Measurements from ENCODE around the gene AADACL3.

Gene AADACL3

DNA sequence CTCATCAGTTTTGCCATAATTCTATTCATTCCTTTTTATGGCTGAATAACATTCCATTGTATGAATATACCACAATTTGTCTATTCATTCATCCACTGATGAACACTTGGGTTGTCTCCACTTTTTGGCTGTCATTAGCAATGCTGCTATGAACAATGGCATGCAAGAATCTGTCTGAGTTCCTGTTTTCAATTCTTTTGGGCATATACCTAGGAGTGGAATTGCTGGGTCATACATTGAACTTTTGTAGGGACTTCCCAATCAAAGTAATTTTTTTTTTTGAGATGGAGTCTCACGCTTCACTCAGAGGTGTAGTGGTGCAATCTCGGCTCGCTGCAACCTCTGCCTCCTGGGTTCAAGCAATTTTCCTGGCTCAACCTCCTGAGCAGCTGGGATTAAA is 37.1 kb upstream of the AADACL3 start:
- Histone ChIP-seq H3F3A (ENCODE audit: insufficient read depth, low read length) (no peaks in the 10 kb centered on the region), H3K4me1 (ENCODE audit: insufficient read depth, low read length, severe bottlenecking) (no peaks in the 10 kb centered on the region)
- no peak for TF ChIP-seq EZH2 (IDR thresholded peaks at IDR 0.05; ENCODE audit: borderline replicate concordance, low read length)
- TF ChIP-seq, protein P1, sequence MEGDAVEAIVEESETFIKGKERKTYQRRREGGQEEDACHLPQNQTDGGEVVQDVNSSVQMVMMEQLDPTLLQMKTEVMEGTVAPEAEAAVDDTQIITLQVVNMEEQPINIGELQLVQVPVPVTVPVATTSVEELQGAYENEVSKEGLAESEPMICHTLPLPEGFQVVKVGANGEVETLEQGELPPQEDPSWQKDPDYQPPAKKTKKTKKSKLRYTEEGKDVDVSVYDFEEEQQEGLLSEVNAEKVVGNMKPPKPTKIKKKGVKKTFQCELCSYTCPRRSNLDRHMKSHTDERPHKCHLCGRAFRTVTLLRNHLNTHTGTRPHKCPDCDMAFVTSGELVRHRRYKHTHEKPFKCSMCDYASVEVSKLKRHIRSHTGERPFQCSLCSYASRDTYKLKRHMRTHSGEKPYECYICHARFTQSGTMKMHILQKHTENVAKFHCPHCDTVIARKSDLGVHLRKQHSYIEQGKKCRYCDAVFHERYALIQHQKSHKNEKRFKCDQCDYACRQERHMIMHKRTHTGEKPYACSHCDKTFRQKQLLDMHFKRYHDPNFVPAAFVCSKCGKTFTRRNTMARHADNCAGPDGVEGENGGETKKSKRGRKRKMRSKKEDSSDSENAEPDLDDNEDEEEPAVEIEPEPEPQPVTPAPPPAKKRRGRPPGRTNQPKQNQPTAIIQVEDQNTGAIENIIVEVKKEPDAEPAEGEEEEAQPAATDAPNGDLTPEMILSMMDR (IDR thresholded peaks at IDR 0.05; ENCODE audit: low read length): no peak

DNA sequence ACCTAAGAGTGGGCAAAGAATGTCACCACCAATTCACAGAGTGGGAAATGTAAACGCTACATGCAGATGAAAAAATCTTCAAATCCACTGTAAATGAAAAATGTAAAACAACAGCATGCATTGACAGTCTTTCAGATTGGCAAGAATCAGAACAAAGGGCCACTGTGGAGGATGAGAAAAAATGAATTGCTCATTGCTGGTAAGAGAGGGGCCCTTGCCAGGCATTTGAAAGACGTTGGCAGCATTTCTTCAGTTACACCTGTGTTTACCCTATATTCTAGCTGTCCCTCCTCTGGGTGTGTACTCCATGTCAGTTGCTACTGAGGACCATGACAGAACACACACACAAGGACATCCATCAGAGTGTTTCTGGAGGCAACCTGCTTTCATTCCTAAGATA is 25.8 kb upstream of the AADACL3 start:
- H3F3A ChIP-seq (ENCODE audit: insufficient read depth, low read length): no peaks in the 10 kb centered on the region
- H3K9me3 ChIP-seq (ENCODE audit: low read length): no peaks in the 10 kb centered on the region
- no peak overlapping the region for H3K27ac ChIP-seq (ENCODE audit: low read depth, low read length, poor library complexity, severe bottlenecking)
- no peaks in the 10 kb centered on the region for H3K9me2 ChIP-seq (ENCODE audit: low read depth, low read length)
- no peaks in the 10 kb centered on the region for H3K27me3 ChIP-seq (ENCODE audit: insufficient read depth, low read length)
- H3K4me2 ChIP-seq (ENCODE audit: low read length): no peak overlapping the region
- H3K9ac ChIP-seq (ENCODE audit: low read length): no peak overlapping the region
- no peak overlapping the region for H3K4me3 ChIP-seq (ENCODE audit: low read depth, low read length, poor library complexity, severe bottlenecking)
- no peaks in the 10 kb centered on the region for H4K20me1 ChIP-seq (ENCODE audit: insufficient read depth, low read length)
- H3K36me3 ChIP-seq (ENCODE audit: insufficient read depth, low read length): no peaks in the 10 kb centered on the region
- no peak for TF ChIP-seq EZH2 (IDR thresholded peaks at IDR 0.05; ENCODE audit: borderline replicate concordance, low read length)
- TF ChIP-seq, protein P1 (IDR thresholded peaks at IDR 0.05; ENCODE audit: low read length): no peak
- H2AFZ ChIP-seq (ENCODE audit: low read length): no peak overlapping the region
- no peaks in the 10 kb centered on the region for H3K4me1 ChIP-seq (ENCODE audit: insufficient read depth, low read length, severe bottlenecking)
- H3K79me2 ChIP-seq (ENCODE audit: insufficient read depth, low read length): no peaks in the 10 kb centered on the region

More for the DNA sequence above, 37.1 kb upstream of the AADACL3 start:
- no peak overlapping the region for H3K27ac ChIP-seq (ENCODE audit: low read depth, low read length, poor library complexity, severe bottlenecking)
- H3K9ac ChIP-seq (ENCODE audit: low read length): no peak overlapping the region
- H3K4me3 ChIP-seq (ENCODE audit: low read depth, low read length, poor library complexity, severe bottlenecking): no peak overlapping the region
- H3K79me2 ChIP-seq (ENCODE audit: insufficient read depth, low read length): no peaks in the 10 kb centered on the region
- no peaks in the 10 kb centered on the region for H3K9me3 ChIP-seq (ENCODE audit: low read length)
- H3K27me3 ChIP-seq (ENCODE audit: insufficient read depth, low read length): no peaks in the 10 kb centered on the region
- H3K9me2 ChIP-seq (ENCODE audit: low read depth, low read length): no peaks in the 10 kb centered on the region
- H3K36me3 ChIP-seq (ENCODE audit: insufficient read depth, low read length): no peaks in the 10 kb centered on the region
- H3K4me2 ChIP-seq (ENCODE audit: low read length): no peak overlapping the region
- no peaks in the 10 kb centered on the region for H4K20me1 ChIP-seq (ENCODE audit: insufficient read depth, low read length)
- no peak overlapping the region for H2AFZ ChIP-seq (ENCODE audit: low read length)

DNA sequence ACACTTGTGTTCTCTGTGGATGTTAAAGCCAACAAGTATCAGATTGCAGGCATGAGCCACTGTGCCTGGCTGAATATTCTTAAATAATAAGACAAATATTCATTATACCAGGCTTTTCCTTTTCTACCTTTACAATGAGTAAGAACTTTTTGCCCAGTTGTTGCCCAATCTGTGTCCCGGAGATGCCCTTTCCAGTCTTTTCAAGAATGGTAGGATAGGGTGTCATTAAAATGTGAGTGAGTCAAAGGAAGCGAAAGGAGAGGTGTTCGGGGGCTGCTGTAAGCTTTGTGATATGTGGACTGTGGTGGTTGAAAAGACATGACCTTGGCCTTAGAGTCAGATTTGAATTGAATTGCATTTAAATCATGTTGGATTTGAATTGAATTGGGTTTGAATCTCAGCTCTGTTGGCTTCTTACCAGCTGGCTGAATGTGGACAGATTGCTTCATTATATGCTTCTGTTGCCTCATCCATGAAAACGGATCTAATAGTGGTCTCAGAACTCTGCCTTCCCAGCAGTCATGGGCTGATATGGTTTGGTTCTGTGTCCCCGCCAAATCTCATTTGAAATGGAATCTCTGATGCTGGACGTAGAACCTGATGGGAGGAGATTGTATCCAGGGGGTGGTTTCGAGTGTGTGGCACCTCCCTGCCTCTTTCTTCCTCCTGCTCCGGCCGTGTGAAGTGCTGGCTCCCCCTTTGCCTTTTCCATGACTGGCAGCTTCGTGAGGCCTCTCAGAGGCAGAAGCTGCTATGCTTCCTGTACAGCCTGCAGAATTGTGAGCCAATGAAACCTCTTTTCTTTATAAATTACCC is 22.7 kb upstream of the AADACL3 start:
- Histone ChIP-seq H3K4me3 (ENCODE audit: low read depth, low read length, poor library complexity, severe bottlenecking) (no peak overlapping the region), H3K9me2 (ENCODE audit: low read depth, low read length) (no peaks in the 10 kb centered on the region), H3F3A (ENCODE audit: insufficient read depth, low read length) (no peaks in the 10 kb centered on the region), H3K4me2 (ENCODE audit: low read length) (no peak overlapping the region), H3K4me1 (ENCODE audit: insufficient read depth, low read length, severe bottlenecking) (no peaks in the 10 kb centered on the region), H3K79me2 (ENCODE audit: insufficient read depth, low read length) (no peaks in the 10 kb centered on the region), H3K36me3 (ENCODE audit: insufficient read depth, low read length) (no peaks in the 10 kb centered on the region), H3K9me3 (ENCODE audit: low read length) (no peaks in the 10 kb centered on the region), H3K27me3 (ENCODE audit: insufficient read depth, low read length) (no peaks in the 10 kb centered on the region), H3K9ac (ENCODE audit: low read length) (no peak overlapping the region), H2AFZ (ENCODE audit: low read length) (no peak overlapping the region), H3K27ac (ENCODE audit: low read depth, low read length, poor library complexity, severe bottlenecking) (no peak overlapping the region), H4K20me1 (ENCODE audit: insufficient read depth, low read length) (no peaks in the 10 kb centered on the region)
- no peak for TF ChIP-seq EZH2 (IDR thresholded peaks at IDR 0.05; ENCODE audit: borderline replicate concordance, low read length)
- TF ChIP-seq, protein P1 (IDR thresholded peaks at IDR 0.05; ENCODE audit: low read length): no peak
